H9 (cell line): ENCODE measurements around the gene LMCD1. TPM values are rescaled to one million over a fixed set of nuclear protein-coding genes. Genes with fewer than 3 reads are reported as not detected.

Source experiments
- DNase-seq: peaks from one replicate; pipeline ENCODE4 v3.0.0-alpha.2; 2017
- H2AFZ ChIP-seq: one replicate; pipeline ENCODE4 v1.6.1; 2013; ENCODE audit warnings: mild to moderate bottlenecking, low read length, control low read depth, moderate library complexity
- H2AK5ac ChIP-seq: 2 replicates; pipeline ENCODE4 v1.6.1; 2013; ENCODE audit warnings: low read length, control low read depth, mixed read lengths; ENCODE audit not compliant: insufficient read length
- H2BK120ac ChIP-seq: one replicate; pipeline ENCODE4 v1.6.1; 2013; ENCODE audit warnings: low read depth, mild to moderate bottlenecking, low read length, control low read depth, inconsistent platforms; ENCODE audit not compliant: poor library complexity, severe bottlenecking
- H2BK12ac ChIP-seq: 2 replicates; pipeline ENCODE4 v1.6.1; 2013; ENCODE audit warnings: low read length, control low read depth, mixed read lengths, low read depth; ENCODE audit not compliant: insufficient read length
- H2BK15ac ChIP-seq: 2 replicates; pipeline ENCODE4 v1.6.1; 2013; ENCODE audit warnings: low read depth, low read length, control low read depth
- H2BK20ac ChIP-seq: one replicate; pipeline ENCODE4 v1.6.1; 2013; ENCODE audit warnings: low read depth, mild to moderate bottlenecking, low read length, control low read depth, inconsistent platforms; ENCODE audit not compliant: poor library complexity, severe bottlenecking
- H2BK5ac ChIP-seq: 2 replicates; pipeline ENCODE4 v1.6.1; 2013; ENCODE audit warnings: low read length, control low read depth, mixed read lengths; ENCODE audit not compliant: insufficient read length
- H3K14ac ChIP-seq: 2 replicates; pipeline ENCODE4 v1.6.1; 2013; ENCODE audit warnings: low read length, control low read depth; ENCODE audit not compliant: insufficient read depth
- H3K18ac ChIP-seq: 2 replicates; pipeline ENCODE4 v1.6.1; 2013; ENCODE audit warnings: low read depth, mild to moderate bottlenecking, mixed read lengths, low read length, control low read depth; ENCODE audit not compliant: insufficient read length
- H3K23ac ChIP-seq: 2 replicates; pipeline ENCODE4 v1.6.1; 2013; ENCODE audit warnings: low read length, control low read depth, mixed read lengths, low read depth; ENCODE audit not compliant: insufficient read length
- H3K23me2 ChIP-seq: 2 replicates; pipeline ENCODE4 v1.6.1; 2013; ENCODE audit warnings: low read depth, mild to moderate bottlenecking, mixed read lengths, low read length, control low read depth; ENCODE audit not compliant: insufficient read length, poor library complexity, severe bottlenecking
- H3K27ac ChIP-seq: 2 replicates; pipeline ENCODE4 v1.5.1; 2013; ENCODE audit warnings: low read length, control low read depth, mixed read lengths, low read depth; ENCODE audit not compliant: insufficient read length
- H3K27me3 ChIP-seq: 2 replicates; pipeline ENCODE4 v1.6.1; 2013; ENCODE audit warnings: low read length, control low read depth, inconsistent platforms; ENCODE audit not compliant: insufficient read depth
- H3K4ac ChIP-seq: 2 replicates; pipeline ENCODE4 v1.6.1; 2013; ENCODE audit warnings: low read depth, mild to moderate bottlenecking, control low read depth, inconsistent platforms, low read length, moderate library complexity
- H3K4me1 ChIP-seq: 2 replicates; pipeline ENCODE4 v1.6.1; 2013; ENCODE audit warnings: low read length, control low read depth, inconsistent platforms; ENCODE audit not compliant: insufficient read depth
- H3K4me2 ChIP-seq: 2 replicates; pipeline ENCODE4 v1.6.1; 2013; ENCODE audit warnings: low read length, control low read depth, mixed read lengths; ENCODE audit not compliant: insufficient read length, insufficient read depth
- H3K56ac ChIP-seq: 2 replicates; pipeline ENCODE4 v1.6.1; 2013; ENCODE audit warnings: low read depth, mild to moderate bottlenecking, mixed read lengths, low read length, control low read depth; ENCODE audit not compliant: insufficient read length
- H3K79me1 ChIP-seq: 2 replicates; pipeline ENCODE4 v1.6.1; 2013; ENCODE audit warnings: low read depth, mild to moderate bottlenecking, moderate library complexity, low read length, control low read depth, inconsistent platforms; ENCODE audit not compliant: insufficient read depth, poor library complexity, severe bottlenecking
- H3K79me2 ChIP-seq: 2 replicates; pipeline ENCODE4 v1.6.1; 2013; ENCODE audit warnings: low read length, control low read depth, inconsistent platforms; ENCODE audit not compliant: insufficient read depth
- H3K9ac ChIP-seq: 2 replicates; pipeline ENCODE4 v1.6.1; 2013; ENCODE audit warnings: low read length, control low read depth, mixed read lengths; ENCODE audit not compliant: insufficient read length; ENCODE audit errors: extremely low read depth
- H3K9me3 ChIP-seq: one replicate; pipeline ENCODE4 v1.6.1; 2013; ENCODE audit warnings: low read depth, low read length, inconsistent platforms; ENCODE audit not compliant: control insufficient read depth
- H3T11ph ChIP-seq: one replicate; pipeline ENCODE4 v1.6.1; 2013; ENCODE audit warnings: mild to moderate bottlenecking, low read length, control low read depth, inconsistent platforms
- H4K20me1 ChIP-seq: one replicate; pipeline ENCODE4 v1.6.1; 2013; ENCODE audit not compliant: control insufficient read depth, insufficient read length, insufficient read depth
- H4K5ac ChIP-seq: 2 replicates; pipeline ENCODE4 v1.6.1; 2013; ENCODE audit warnings: low read depth, mild to moderate bottlenecking, mixed read lengths, low read length, control low read depth; ENCODE audit not compliant: insufficient read length
- H4K8ac ChIP-seq: replicated peaks from 2 replicates; pipeline ENCODE4 v1.6.1; 2013; ENCODE audit warnings: low read length, control low read depth, mixed read lengths, low read depth; ENCODE audit not compliant: insufficient read length
- H4K91ac ChIP-seq: 2 replicates; pipeline ENCODE4 v1.6.1; 2013; ENCODE audit warnings: low read depth, mild to moderate bottlenecking, moderate library complexity, mixed read lengths, low read length, control low read depth; ENCODE audit not compliant: insufficient read length
- H3K27ac Mint-ChIP-seq, 3 experiments: 2 replicates in 2 of 3; 3 replicates in 1 of 3; pipeline ENCODE4 v1.8.0; 2020 to 2021; ENCODE audit warnings: mixed read lengths in 3 of 3, mild to moderate bottlenecking in 1 of 3, moderate library complexity in 1 of 3
- H3K27me3 Mint-ChIP-seq: 2 replicates; pipeline ENCODE4 v1.8.0; 2021; ENCODE audit warnings: low read depth, mild to moderate bottlenecking, moderate library complexity, mixed read lengths
- H3K36me3 Mint-ChIP-seq, 3 experiments: 2 replicates in 2 of 3; 3 replicates in 1 of 3; pipeline ENCODE4 v1.8.0; 2020 to 2021; ENCODE audit warnings: low read depth in 3 of 3, mixed read lengths in 3 of 3; ENCODE audit not compliant: insufficient read depth in 1 of 3
- H3K4me1 Mint-ChIP-seq, 2 experiments: 2 replicates each; pipeline ENCODE4 v1.8.0; 2020; ENCODE audit warnings: mixed read lengths in 2 of 2
- H3K4me3 Mint-ChIP-seq, 2 experiments: 2 replicates in 1 of 2; 3 replicates in 1 of 2; pipeline ENCODE4 v1.8.0; 2020 to 2021; ENCODE audit warnings: mild to moderate bottlenecking in 2 of 2, mixed read lengths in 2 of 2, moderate library complexity in 1 of 2
- H3K9me3 Mint-ChIP-seq, 2 experiments: 2 replicates in 1 of 2; 3 replicates in 1 of 2; pipeline ENCODE4 v1.8.0; 2020; ENCODE audit warnings: mild to moderate bottlenecking in 2 of 2, mixed read lengths in 2 of 2, moderate library complexity in 1 of 2
- CTCF ChIP-seq: fragments of 200-600 bp; sonication (generic); conservative IDR thresholded peaks from 3 replicates; pipeline ENCODE4 v1.8.0; 2021; ENCODE audit warnings: antibody characterized with exemption, mild to moderate bottlenecking
- WGBS: extraction: QIAGEN DNeasy Blood & Tissue Kit; methylation state at CpG from one replicate; pipeline ENCODE4 v1.1.7; 2013; ENCODE audit warnings: missing lambda C conversion rate, low lambda C conversion rate, mixed read lengths; ENCODE audit not compliant: insufficient read length; ENCODE audit errors: extremely low coverage; 5-methylcytosine and 5-hydroxymethylcytosine counted together
- total RNA-seq: library from RNA; stranded (reverse); gene quantifications from 2 replicates; pipeline ENCODE4 v1.2.1, GENCODE V29; 2021

The LMCD1 gene
- total RNA-seq, 1 experiment from 2014 or later, result 19.2 TPM

- no peak for TF ChIP-seq CTCF
- Mint-ChIP-seq H3K36me3 (peaks cover 10 to 39% (median 28%) of the 10 kb centered on the region in 3 experiments; a peak in 6 of 7 replicates), H3K9me3 (peaks cover 0 to 3% of the 10 kb centered on the region in 2 experiments; a peak in 2 of 5 replicates), H3K4me3 (no peak overlapping the region), H3K27ac (no peak overlapping the region), H3K27me3 (no peaks in the 10 kb centered on the region), H3K4me1 (peaks cover 35 to 41% of the 10 kb centered on the region in 2 experiments)
- Histone ChIP-seq H3K79me1 (no peaks in the 10 kb centered on the region), H3K18ac (no peak overlapping the region), H3K27ac (no peak overlapping the region), H2BK15ac (no peak overlapping the region), H3K9me3 (no peaks in the 10 kb centered on the region), H3K23me2 (no peaks in the 10 kb centered on the region), H2AK5ac (no peak overlapping the region), H3K9ac (no peak overlapping the region), H3K79me2 (no peaks in the 10 kb centered on the region), H2BK12ac (no peak overlapping the region), H3K27me3 (no peaks in the 10 kb centered on the region), H3T11ph (no peak overlapping the region), H3K4me1 (peaks cover 4% of the 10 kb centered on the region; the same call in 1 of the 2 replicates), H3K56ac (no peak overlapping the region), H2AFZ (no peak overlapping the region), H4K91ac (no peak overlapping the region), H3K4me2 (no peak overlapping the region), H2BK5ac (no peak overlapping the region), H4K20me1 (no peaks in the 10 kb centered on the region), H2BK20ac (no peak overlapping the region), H4K8ac (no peak overlapping the region), H4K5ac (no peak overlapping the region), H3K14ac (no peak overlapping the region), H3K4ac (no peak overlapping the region), H3K23ac (no peak overlapping the region), H2BK120ac (no peak overlapping the region)
- DNase-seq, result no peak
- WGBS, result no CpG with 5 or more reads among the region's 2 CpGs
Observed at GRCh38 chr3:8517487-8517886, 15.9 kb downstream of the LMCD1 start.
